Progenitor cell of endocrine pancreas (in vitro differentiated cells): ENCODE measurements around the gene ARHGEF12. TPM values are rescaled to one million over a fixed set of nuclear protein-coding genes. Genes with fewer than 3 reads are reported as not detected.

Source experiments
- DNase-seq: peaks from one replicate; pipeline ENCODE4 v3.0.0; 2021; ENCODE audit warnings: low spot score; ENCODE audit not compliant: unreplicated experiment
- H3K27ac Mint-ChIP-seq: 2 replicates; pipeline ENCODE4 v1.8.0; 2021; ENCODE audit warnings: mild to moderate bottlenecking, moderate library complexity, mixed read lengths
- H3K27me3 Mint-ChIP-seq: 2 replicates; pipeline ENCODE4 v1.8.0; 2021; ENCODE audit warnings: mixed read lengths
- H3K36me3 Mint-ChIP-seq: 2 replicates; pipeline ENCODE4 v1.8.0; 2022; ENCODE audit warnings: mixed read lengths; ENCODE audit not compliant: insufficient read depth
- H3K4me1 Mint-ChIP-seq: 2 replicates; pipeline ENCODE4 v1.8.0; 2021; ENCODE audit warnings: low read depth, mixed read lengths
- H3K4me3 Mint-ChIP-seq: 2 replicates; pipeline ENCODE4 v1.8.0; 2021; ENCODE audit warnings: low read depth, mild to moderate bottlenecking, moderate library complexity, mixed read lengths
- H3K9me3 Mint-ChIP-seq: 2 replicates; pipeline ENCODE4 v1.8.0; 2021; ENCODE audit warnings: low read depth, mixed read lengths
- total RNA-seq: library from RNA; stranded (reverse); gene quantifications from 2 replicates; pipeline ENCODE4 v1.2.1, GENCODE V29; 2021
- TF ChIP-seq, protein P1 (sequence below): fragments of 200-600 bp; sonication (generic); IDR thresholded peaks from one replicate; pipeline ENCODE4 v1.5.0; 2021; ENCODE audit warnings: antibody characterized with exemption, mild to moderate bottlenecking; ENCODE audit not compliant: unreplicated experiment

The ARHGEF12 gene
- total RNA-seq, 1 donor from 2014 or later, result 64.9 TPM

DNA sequence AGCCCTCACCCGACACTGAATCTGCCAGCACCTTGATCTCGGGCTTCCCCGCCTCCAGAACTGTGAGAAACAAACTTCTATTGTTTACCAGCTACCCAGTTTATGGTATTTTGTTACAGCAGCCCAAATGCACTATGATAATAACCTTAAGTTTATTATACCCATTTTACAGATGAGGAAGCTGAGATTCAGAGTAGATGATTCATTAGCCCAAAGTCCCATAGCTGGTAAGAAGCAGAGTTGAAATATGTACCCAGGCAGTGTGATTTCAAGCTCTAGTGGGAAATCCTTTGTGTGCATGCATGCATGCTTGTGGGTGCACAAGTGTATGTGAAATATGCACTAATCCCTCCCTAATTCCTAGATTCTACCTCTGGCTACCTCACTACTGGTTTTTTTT is 183.3 kb downstream of the ARHGEF12 start:
- no peak for DNase-seq
- Mint-ChIP-seq H3K27ac (no peak overlapping the region), H3K27me3 (peaks cover 80% of the 10 kb centered on the region), H3K36me3 (no peaks in the 10 kb centered on the region), H3K4me3 (no peak overlapping the region), H3K9me3 (no peaks in the 10 kb centered on the region), H3K4me1 (peaks cover 21% of the 10 kb centered on the region)
- TF ChIP-seq, protein P1, sequence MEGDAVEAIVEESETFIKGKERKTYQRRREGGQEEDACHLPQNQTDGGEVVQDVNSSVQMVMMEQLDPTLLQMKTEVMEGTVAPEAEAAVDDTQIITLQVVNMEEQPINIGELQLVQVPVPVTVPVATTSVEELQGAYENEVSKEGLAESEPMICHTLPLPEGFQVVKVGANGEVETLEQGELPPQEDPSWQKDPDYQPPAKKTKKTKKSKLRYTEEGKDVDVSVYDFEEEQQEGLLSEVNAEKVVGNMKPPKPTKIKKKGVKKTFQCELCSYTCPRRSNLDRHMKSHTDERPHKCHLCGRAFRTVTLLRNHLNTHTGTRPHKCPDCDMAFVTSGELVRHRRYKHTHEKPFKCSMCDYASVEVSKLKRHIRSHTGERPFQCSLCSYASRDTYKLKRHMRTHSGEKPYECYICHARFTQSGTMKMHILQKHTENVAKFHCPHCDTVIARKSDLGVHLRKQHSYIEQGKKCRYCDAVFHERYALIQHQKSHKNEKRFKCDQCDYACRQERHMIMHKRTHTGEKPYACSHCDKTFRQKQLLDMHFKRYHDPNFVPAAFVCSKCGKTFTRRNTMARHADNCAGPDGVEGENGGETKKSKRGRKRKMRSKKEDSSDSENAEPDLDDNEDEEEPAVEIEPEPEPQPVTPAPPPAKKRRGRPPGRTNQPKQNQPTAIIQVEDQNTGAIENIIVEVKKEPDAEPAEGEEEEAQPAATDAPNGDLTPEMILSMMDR, result no peak

DNA sequence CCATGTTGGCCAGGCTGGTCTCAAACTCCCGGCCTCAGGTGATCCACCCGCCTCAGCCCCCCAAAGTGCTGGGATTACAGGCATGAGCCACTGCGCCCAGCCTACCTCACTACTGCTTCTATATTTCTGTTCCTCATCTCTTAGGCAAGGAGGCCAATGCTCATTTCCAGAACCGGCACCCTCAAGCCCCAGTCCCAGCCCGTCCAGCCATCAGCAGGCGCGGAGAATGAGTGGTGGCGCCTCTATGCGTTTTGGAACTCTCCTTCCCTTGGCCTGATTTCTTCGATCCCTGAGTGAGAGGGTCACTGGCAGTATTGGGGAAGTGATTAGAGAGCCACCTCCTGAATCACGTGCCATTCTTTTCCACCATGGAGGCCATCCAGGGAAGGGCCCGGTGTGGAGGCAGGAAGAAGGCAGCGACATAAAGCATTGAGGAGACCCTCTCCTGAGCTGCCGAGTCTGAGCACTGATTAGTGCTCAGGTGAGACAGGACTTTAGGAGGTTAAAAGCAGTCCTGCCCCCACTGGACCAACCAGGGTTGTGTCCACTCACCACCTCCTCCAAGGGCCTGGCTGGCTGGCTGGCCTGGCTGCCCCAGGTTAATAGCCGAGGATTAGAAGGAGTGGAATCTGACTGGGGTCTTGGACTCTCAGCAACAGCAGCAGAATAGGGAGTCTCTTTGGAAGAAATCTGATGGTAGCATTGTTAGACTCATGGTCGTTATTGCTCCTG is 184.0 kb downstream of the ARHGEF12 start:
- Mint-ChIP-seq H3K4me1 (peaks cover 21% of the 10 kb centered on the region), H3K27ac (no peak overlapping the region), H3K9me3 (no peaks in the 10 kb centered on the region), H3K4me3 (no peak overlapping the region), H3K36me3 (no peaks in the 10 kb centered on the region), H3K27me3 (peaks cover 80% of the 10 kb centered on the region)
- TF ChIP-seq, protein P1, result no peak
- no peak for DNase-seq

DNA sequence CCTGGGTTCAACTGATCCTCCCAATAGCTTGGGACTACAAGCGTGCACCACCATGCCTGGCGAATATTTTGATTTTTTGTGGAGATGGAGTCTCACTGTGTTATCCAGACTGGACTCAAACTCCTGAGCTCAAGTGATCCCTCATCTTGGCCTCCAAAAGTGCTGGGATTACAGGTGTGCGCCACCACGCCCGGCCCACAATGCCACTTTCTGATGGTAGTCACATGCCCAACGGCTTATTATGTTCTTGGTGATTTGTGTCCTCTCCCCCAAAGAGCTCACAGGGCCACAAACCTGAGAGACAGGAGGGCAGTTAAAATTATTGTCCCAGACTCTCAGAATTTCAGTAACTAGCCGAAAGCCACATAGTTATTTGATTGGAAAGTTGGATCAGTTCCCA is 185.0 kb downstream of the ARHGEF12 start:
- H3K4me1 Mint-ChIP-seq, result peaks cover 26% of the 10 kb centered on the region
- H3K27ac Mint-ChIP-seq, result no peak overlapping the region
- H3K36me3 Mint-ChIP-seq, result no peaks in the 10 kb centered on the region
- H3K4me3 Mint-ChIP-seq, result no peak overlapping the region
- no peak for DNase-seq
- TF ChIP-seq, protein P1, result no peak
- no peaks in the 10 kb centered on the region for H3K9me3 Mint-ChIP-seq
- H3K27me3 Mint-ChIP-seq, result peaks cover 77% of the 10 kb centered on the region

DNA sequence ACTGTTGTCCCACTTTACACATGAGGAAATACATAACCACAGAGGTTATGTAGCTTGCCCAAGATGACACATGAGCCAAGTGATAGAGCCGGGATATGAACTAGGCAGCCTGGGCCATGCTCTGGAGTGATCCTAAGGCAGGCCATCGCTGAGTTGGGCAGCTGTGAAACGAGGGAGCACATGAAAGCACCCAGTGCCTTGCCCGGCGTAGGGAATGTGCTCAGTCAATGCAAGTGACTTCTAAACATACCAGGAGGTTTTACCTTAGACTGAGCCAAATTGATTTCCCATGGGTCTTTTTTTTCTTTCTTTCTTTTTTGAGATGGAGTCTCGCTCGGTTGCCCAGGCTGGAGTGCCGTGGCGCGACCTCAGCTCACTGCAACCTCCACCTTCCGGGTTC is 185.8 kb downstream of the ARHGEF12 start:
- H3K4me1 Mint-ChIP-seq, result peaks cover 20% of the 10 kb centered on the region
- peaks cover 72% of the 10 kb centered on the region for H3K27me3 Mint-ChIP-seq
- DNase-seq, result no peak
- H3K36me3 Mint-ChIP-seq, result no peaks in the 10 kb centered on the region
- no peaks in the 10 kb centered on the region for H3K9me3 Mint-ChIP-seq
- H3K27ac Mint-ChIP-seq, result no peak overlapping the region
- TF ChIP-seq, protein P1, result no peak
- H3K4me3 Mint-ChIP-seq, result no peak overlapping the region

DNA sequence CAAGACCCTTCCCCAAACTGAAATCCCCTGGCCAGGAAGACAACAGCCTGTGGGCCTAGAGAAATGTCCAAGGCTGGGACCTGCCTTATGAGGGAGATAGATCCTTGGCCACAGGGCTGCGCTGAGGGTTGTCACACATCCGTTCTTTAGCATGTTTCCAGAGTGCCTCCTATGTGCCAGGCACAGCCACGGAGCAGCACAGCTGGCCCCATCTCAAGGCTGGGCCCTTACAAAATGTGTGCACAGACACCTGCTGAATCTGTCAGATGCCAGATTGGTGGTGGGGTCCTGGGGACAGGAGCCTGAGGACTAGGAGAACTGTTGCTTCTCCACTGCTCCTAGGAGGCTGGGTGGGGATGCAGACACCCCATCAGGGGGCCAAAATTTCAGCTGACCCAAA is 186.5 kb downstream of the ARHGEF12 start:
- H3K27ac Mint-ChIP-seq, result no peak overlapping the region
- no peaks in the 10 kb centered on the region for H3K9me3 Mint-ChIP-seq
- no peak overlapping the region for H3K4me3 Mint-ChIP-seq
- H3K27me3 Mint-ChIP-seq, result peaks cover 67% of the 10 kb centered on the region
- no peaks in the 10 kb centered on the region for H3K36me3 Mint-ChIP-seq
- TF ChIP-seq, protein P1, result no peak
- peaks cover 14% of the 10 kb centered on the region for H3K4me1 Mint-ChIP-seq
- DNase-seq, result no peak
